Ishikawa (cell line): ENCODE data around the gene FOXE3.

Experiments
- CEBPB ChIP-seq: IDR thresholded peaks from 2 replicates; pipeline ENCODE4 v1.6.1; 2012
- CREB1 ChIP-seq: IDR thresholded peaks from 2 replicates; pipeline ENCODE4 v1.6.1; 2012; ENCODE audit warnings: low read depth
- EP300 ChIP-seq: IDR thresholded peaks from 2 replicates; pipeline ENCODE4 v1.6.1; 2012; ENCODE audit warnings: borderline replicate concordance
- FOXM1 ChIP-seq: IDR thresholded peaks from 2 replicates; pipeline ENCODE4 v1.6.1; 2012; ENCODE audit warnings: low read depth, borderline replicate concordance
- MAX ChIP-seq: IDR thresholded peaks from 2 replicates; pipeline ENCODE4 v1.6.1; 2012
- NFIC ChIP-seq: IDR thresholded peaks from 2 replicates; pipeline ENCODE4 v1.6.1; 2012
- RAD21 ChIP-seq: IDR thresholded peaks from 2 replicates; pipeline ENCODE4 v1.6.1; 2012; ENCODE audit warnings: low read depth
- REST ChIP-seq: IDR thresholded peaks from 2 replicates; pipeline ENCODE4 v1.6.1; 2012; ENCODE audit warnings: low read depth, mild to moderate bottlenecking
- USF1 ChIP-seq: IDR thresholded peaks from 2 replicates; pipeline ENCODE4 v1.6.1; 2012
- YY1 ChIP-seq: IDR thresholded peaks from 2 replicates; pipeline ENCODE4 v1.6.1; 2012; ENCODE audit warnings: low read depth

GRCh38 chr1:47386268-47386667, 29.8 kb upstream of the FOXE3 start:
- TF ChIP-seq CEBPB (no peak), EP300 (no peak), CREB1 (no peak), MAX (no peak), USF1 (no peak), RAD21 (no peak), FOXM1 (no peak), YY1 (no peak), NFIC (no peak), REST (no peak)
